Measurements from ENCODE around the gene STK17B. TPM values are rescaled to one million over a fixed set of nuclear protein-coding genes. Genes with fewer than 3 reads are reported as not detected.

STK17B gene
- total and polyA plus RNA-seq, 2 experiments from 2014 or later = 5.7 to 13.7 TPM

DNA sequence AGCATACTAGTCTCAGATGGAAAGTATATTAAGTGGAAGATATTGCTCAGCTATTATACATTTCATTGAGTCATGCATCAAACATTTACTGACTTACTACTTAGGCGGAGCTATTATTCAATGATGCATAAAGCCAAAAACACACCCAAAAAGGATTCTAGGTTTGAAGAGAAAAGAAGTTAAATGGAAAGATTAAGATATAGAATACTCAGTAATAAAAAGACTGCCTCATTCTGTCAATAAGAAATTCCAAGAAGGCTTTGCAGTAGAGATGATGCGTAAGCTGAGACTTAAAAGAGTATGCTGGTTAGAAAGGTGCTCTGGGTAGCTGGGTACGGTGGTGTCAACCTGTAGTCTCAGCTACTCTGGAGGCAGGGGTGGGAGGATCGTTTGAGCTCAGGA, 27.6 kb downstream of the STK17B start:
- Mint-ChIP-seq H3K27ac (no peak overlapping the region), H3K36me3 (ENCODE audit: low read depth) (peaks cover 11% of the 10 kb centered on the region; the same call in 2 of the 3 replicates), H3K4me3 (no peak overlapping the region), H3K9me3 (no peaks in the 10 kb centered on the region), H3K4me1 (no peaks in the 10 kb centered on the region), H3K27me3 (ENCODE audit: insufficient read depth, low read depth, poor library complexity) (peaks cover 3% of the 10 kb centered on the region)
- Histone ChIP-seq H3K27me3 (ENCODE audit: insufficient read depth) (no peaks in the 10 kb centered on the region), H3K36me3 (ENCODE audit: insufficient read depth) (0 out of 2 replicates have a peak, but pooled peaks cover 6% of the 10 kb centered on the region), H2AFZ (no peak overlapping the region), H3K4me3 (no peak overlapping the region), H4K20me1 (replicated peaks; ENCODE audit: insufficient read depth) (no peaks in the 10 kb centered on the region), H3K27ac (ENCODE audit: low read depth) (no peak overlapping the region), H3K79me2 (replicated peaks; ENCODE audit: insufficient read depth) (no peaks in the 10 kb centered on the region), H3K4me1 (ENCODE audit: insufficient read depth) (no peaks in the 10 kb centered on the region), H3F3A (replicated peaks; ENCODE audit: low read depth) (no peaks in the 10 kb centered on the region), H3K9me2 (ENCODE audit: insufficient read depth) (no peaks in the 10 kb centered on the region), H3K4me2 (no peak overlapping the region)
- DNase-seq (ENCODE audit: low spot score) (no peak), ATAC-seq (no peak)
- no peak for TF ChIP-seq ZNF114 (CRISPR knock-in tag; IDR thresholded peaks at IDR 0.05)
- TF ChIP-seq, protein P1, sequence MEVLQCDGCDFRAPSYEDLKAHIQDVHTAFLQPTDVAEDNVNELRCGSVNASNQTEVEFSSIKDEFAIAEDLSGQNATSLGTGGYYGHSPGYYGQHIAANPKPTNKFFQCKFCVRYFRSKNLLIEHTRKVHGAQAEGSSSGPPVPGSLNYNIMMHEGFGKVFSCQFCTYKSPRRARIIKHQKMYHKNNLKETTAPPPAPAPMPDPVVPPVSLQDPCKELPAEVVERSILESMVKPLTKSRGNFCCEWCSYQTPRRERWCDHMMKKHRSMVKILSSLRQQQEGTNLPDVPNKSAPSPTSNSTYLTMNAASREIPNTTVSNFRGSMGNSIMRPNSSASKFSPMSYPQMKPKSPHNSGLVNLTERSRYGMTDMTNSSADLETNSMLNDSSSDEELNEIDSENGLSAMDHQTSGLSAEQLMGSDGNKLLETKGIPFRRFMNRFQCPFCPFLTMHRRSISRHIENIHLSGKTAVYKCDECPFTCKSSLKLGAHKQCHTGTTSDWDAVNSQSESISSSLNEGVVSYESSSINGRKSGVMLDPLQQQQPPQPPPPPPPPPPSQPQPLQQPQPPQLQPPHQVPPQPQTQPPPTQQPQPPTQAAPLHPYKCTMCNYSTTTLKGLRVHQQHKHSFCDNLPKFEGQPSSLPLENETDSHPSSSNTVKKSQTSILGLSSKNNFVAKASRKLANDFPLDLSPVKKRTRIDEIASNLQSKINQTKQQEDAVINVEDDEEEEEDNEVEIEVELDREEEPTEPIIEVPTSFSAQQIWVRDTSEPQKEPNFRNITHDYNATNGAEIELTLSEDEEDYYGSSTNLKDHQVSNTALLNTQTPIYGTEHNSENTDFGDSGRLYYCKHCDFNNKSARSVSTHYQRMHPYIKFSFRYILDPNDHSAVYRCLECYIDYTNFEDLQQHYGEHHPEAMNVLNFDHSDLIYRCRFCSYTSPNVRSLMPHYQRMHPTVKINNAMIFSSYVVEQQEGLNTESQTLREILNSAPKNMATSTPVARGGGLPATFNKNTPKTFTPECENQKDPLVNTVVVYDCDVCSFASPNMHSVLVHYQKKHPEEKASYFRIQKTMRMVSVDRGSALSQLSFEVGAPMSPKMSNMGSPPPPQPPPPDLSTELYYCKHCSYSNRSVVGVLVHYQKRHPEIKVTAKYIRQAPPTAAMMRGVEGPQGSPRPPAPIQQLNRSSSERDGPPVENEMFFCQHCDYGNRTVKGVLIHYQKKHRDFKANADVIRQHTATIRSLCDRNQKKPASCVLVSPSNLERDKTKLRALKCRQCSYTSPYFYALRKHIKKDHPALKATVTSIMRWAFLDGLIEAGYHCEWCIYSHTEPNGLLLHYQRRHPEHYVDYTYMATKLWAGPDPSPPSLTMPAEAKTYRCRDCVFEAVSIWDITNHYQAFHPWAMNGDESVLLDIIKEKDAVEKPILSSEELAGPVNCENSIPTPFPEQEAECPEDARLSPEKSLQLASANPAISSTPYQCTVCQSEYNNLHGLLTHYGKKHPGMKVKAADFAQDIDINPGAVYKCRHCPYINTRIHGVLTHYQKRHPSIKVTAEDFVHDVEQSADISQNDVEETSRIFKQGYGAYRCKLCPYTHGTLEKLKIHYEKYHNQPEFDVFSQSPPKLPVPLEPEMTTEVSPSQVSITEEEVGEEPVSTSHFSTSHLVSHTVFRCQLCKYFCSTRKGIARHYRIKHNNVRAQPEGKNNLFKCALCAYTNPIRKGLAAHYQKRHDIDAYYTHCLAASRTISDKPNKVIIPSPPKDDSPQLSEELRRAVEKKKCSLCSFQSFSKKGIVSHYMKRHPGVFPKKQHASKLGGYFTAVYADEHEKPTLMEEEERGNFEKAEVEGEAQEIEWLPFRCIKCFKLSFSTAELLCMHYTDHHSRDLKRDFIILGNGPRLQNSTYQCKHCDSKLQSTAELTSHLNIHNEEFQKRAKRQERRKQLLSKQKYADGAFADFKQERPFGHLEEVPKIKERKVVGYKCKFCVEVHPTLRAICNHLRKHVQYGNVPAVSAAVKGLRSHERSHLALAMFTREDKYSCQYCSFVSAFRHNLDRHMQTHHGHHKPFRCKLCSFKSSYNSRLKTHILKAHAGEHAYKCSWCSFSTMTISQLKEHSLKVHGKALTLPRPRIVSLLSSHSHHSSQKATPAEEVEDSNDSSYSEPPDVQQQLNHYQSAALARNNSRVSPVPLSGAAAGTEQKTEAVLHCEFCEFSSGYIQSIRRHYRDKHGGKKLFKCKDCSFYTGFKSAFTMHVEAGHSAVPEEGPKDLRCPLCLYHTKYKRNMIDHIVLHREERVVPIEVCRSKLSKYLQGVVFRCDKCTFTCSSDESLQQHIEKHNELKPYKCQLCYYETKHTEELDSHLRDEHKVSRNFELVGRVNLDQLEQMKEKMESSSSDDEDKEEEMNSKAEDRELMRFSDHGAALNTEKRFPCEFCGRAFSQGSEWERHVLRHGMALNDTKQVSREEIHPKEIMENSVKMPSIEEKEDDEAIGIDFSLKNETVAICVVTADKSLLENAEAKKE (CRISPR knock-in tag; IDR thresholded peaks at IDR 0.05) = no peak
- TF ChIP-seq NANOG (IDR thresholded peaks at IDR 0.05; ENCODE audit: borderline replicate concordance) = no peak
- no peak for TF ChIP-seq CTCF (conservative IDR thresholded peaks at IDR 0.05; ENCODE audit: low read depth in 2 of 2)
- no peak for TF ChIP-seq CREB1 (CRISPR knock-in tag; IDR thresholded peaks at IDR 0.05; ENCODE audit: low read depth)
- TF ChIP-seq POLR2AphosphoS5 (IDR thresholded peaks at IDR 0.05; ENCODE audit: low read depth) = no peak
- TF ChIP-seq, protein P2, sequence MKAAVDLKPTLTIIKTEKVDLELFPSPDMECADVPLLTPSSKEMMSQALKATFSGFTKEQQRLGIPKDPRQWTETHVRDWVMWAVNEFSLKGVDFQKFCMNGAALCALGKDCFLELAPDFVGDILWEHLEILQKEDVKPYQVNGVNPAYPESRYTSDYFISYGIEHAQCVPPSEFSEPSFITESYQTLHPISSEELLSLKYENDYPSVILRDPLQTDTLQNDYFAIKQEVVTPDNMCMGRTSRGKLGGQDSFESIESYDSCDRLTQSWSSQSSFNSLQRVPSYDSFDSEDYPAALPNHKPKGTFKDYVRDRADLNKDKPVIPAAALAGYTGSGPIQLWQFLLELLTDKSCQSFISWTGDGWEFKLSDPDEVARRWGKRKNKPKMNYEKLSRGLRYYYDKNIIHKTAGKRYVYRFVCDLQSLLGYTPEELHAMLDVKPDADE (IDR thresholded peaks at IDR 0.05) = no peak
- TF ChIP-seq EZH2 (IDR thresholded peaks at IDR 0.05; ENCODE audit: low read depth, unreplicated experiment) = no peak
- TF ChIP-seq EZH2phosphoT487 (IDR thresholded peaks at IDR 0.05; ENCODE audit: unreplicated experiment) = no peak

All from GM23338 (cell line).